ENCODE data around the gene JAK1. TPM values are rescaled to one million over a fixed set of nuclear protein-coding genes. Genes with fewer than 3 reads are reported as not detected.

The JAK1 gene
- total RNA-seq, 1 experiment from 2014 or later: 44.1 TPM

GRCh38 chr1:65006806-65007205 is 40.5 kb upstream of the JAK1 start:
- H3K9me3 ChIP-seq (ENCODE audit: low read length): no peaks in the 10 kb centered on the region
- no peaks in the 10 kb centered on the region for H3K79me2 ChIP-seq (ENCODE audit: low read length)
- H3F3A ChIP-seq (ENCODE audit: low read length, unreplicated experiment): no peaks in the 10 kb centered on the region
- no peaks in the 10 kb centered on the region for H3K9me2 ChIP-seq (replicated peaks; ENCODE audit: low read length)
- no peak overlapping the region for H3K27ac ChIP-seq (ENCODE audit: low read length)
- ChIA-PET POLR2A (ENCODE audit: unreplicated experiment) (no interaction called here), CTCF (interaction anchor here (0.7 kb wide), 1 partner anchor 8 kb away, joined by 3 read pairs; no protein-coding TSS in a partner anchor)
- BruUV-seq (replicated peaks): no TSS peak
- no peaks in the 10 kb centered on the region for H3K27me3 ChIP-seq (ENCODE audit: low read length)
- H3K9ac ChIP-seq (ENCODE audit: low read length): no peak overlapping the region
- H4K20me1 ChIP-seq (ENCODE audit: low read length): no peaks in the 10 kb centered on the region
- H3K4me1 ChIP-seq (ENCODE audit: insufficient read depth, low read length): no peaks in the 10 kb centered on the region
- no peak overlapping the region for H2AFZ ChIP-seq (ENCODE audit: low read length)
- no peaks in the 10 kb centered on the region for H3K36me3 ChIP-seq (ENCODE audit: low read depth, low read length)
- intact Hi-C loops (cut with micrococcal nuclease): no loop called here
- DNase-seq (no peak), ATAC-seq (no peak)
- TF ChIP-seq CTCF (conservative IDR thresholded peaks at IDR 0.05; ENCODE audit: low read depth, low read length) (no peak), EZH2 (IDR thresholded peaks at IDR 0.05; ENCODE audit: low read length, unreplicated experiment) (no peak), EZH2phosphoT487 (IDR thresholded peaks at IDR 0.05; ENCODE audit: borderline replicate concordance, low read length) (no peak)
- H3K4me2 ChIP-seq (ENCODE audit: low read length): no peak overlapping the region
- H3K4me3 ChIP-seq (ENCODE audit: low read length): no peak overlapping the region

GRCh38 chr1:65003316-65003664 is 36.9 kb upstream of the JAK1 start:
- intact Hi-C loops (cut with micrococcal nuclease): no loop called here
- Histone ChIP-seq H3K4me3 (ENCODE audit: low read length) (peak overlapping the region; percentile 58), H3K9me2 (replicated peaks; ENCODE audit: low read length) (no peaks in the 10 kb centered on the region), H4K20me1 (ENCODE audit: low read length) (no peaks in the 10 kb centered on the region), H3F3A (ENCODE audit: low read length, unreplicated experiment) (no peaks in the 10 kb centered on the region), H3K27me3 (ENCODE audit: low read length) (no peaks in the 10 kb centered on the region), H2AFZ (ENCODE audit: low read length) (peak overlapping the region; percentile 65; the same call in 1 of the 2 replicates), H3K27ac (ENCODE audit: low read length) (no peak overlapping the region), H3K9me3 (ENCODE audit: low read length) (no peaks in the 10 kb centered on the region), H3K4me1 (ENCODE audit: insufficient read depth, low read length) (no peaks in the 10 kb centered on the region), H3K4me2 (ENCODE audit: low read length) (peak overlapping the region; percentile 60), H3K36me3 (ENCODE audit: low read depth, low read length) (no peaks in the 10 kb centered on the region), H3K9ac (ENCODE audit: low read length) (no peak overlapping the region), H3K79me2 (ENCODE audit: low read length) (no peaks in the 10 kb centered on the region)
- DNase-seq (no peak), ATAC-seq (no peak)
- POLR2A ChIA-PET (ENCODE audit: unreplicated experiment): no interaction called here
- no peak for TF ChIP-seq EZH2phosphoT487 (IDR thresholded peaks at IDR 0.05; ENCODE audit: borderline replicate concordance, low read length)
- no peak for TF ChIP-seq EZH2 (IDR thresholded peaks at IDR 0.05; ENCODE audit: low read length, unreplicated experiment)
- no peak for TF ChIP-seq CTCF (conservative IDR thresholded peaks at IDR 0.05; ENCODE audit: low read depth, low read length)
- CTCF ChIA-PET: no interaction called here
- no TSS peak for BruUV-seq (replicated peaks)

- H3K27me3 ChIP-seq (ENCODE audit: low read length): no peaks in the 10 kb centered on the region
- H3F3A ChIP-seq (ENCODE audit: low read length, unreplicated experiment): no peaks in the 10 kb centered on the region
- POLR2A ChIA-PET (ENCODE audit: unreplicated experiment): no interaction called here
- no peaks in the 10 kb centered on the region for H3K9me3 ChIP-seq (ENCODE audit: low read length)
- peak overlapping the region; percentile 48 for H3K9ac ChIP-seq (ENCODE audit: low read length)
- no peaks in the 10 kb centered on the region for H3K9me2 ChIP-seq (replicated peaks; ENCODE audit: low read length)
- CTCF ChIA-PET: interaction anchor here (0.6 kb wide), 1 partner anchor 213 kb away, joined by 6 read pairs; no protein-coding TSS in a partner anchor
- H4K20me1 ChIP-seq (ENCODE audit: low read length): no peaks in the 10 kb centered on the region
- no TSS peak for BruUV-seq (replicated peaks)
- no peak overlapping the region for H3K27ac ChIP-seq (ENCODE audit: low read length)
- intact Hi-C loops (cut with micrococcal nuclease): no loop called here
- no peaks in the 10 kb centered on the region for H3K79me2 ChIP-seq (ENCODE audit: low read length)
- H3K36me3 ChIP-seq (ENCODE audit: low read depth, low read length): no peaks in the 10 kb centered on the region
- DNase-seq (peak; percentile 40), ATAC-seq (peak; percentile 90)
- peak overlapping the region; percentile 60 for H3K4me2 ChIP-seq (ENCODE audit: low read length)
- no peak for TF ChIP-seq EZH2 (IDR thresholded peaks at IDR 0.05; ENCODE audit: low read length, unreplicated experiment)
- TF ChIP-seq CTCF (conservative IDR thresholded peaks at IDR 0.05; ENCODE audit: low read depth, low read length): no peak
- TF ChIP-seq EZH2phosphoT487 (IDR thresholded peaks at IDR 0.05; ENCODE audit: borderline replicate concordance, low read length): no peak
- H2AFZ ChIP-seq (ENCODE audit: low read length): peak overlapping the region; percentile 65
- H3K4me3 ChIP-seq (ENCODE audit: low read length): peak overlapping the region; percentile 58
- H3K4me1 ChIP-seq (ENCODE audit: insufficient read depth, low read length): no peaks in the 10 kb centered on the region
These were observed 36.4 kb upstream of the JAK1 start for GRCh38 chr1:65002508-65003315.

Measured in PC-3 (cell line).